ENCODE data around the gene PRKCZ.

PRKCZ gene

DNA sequence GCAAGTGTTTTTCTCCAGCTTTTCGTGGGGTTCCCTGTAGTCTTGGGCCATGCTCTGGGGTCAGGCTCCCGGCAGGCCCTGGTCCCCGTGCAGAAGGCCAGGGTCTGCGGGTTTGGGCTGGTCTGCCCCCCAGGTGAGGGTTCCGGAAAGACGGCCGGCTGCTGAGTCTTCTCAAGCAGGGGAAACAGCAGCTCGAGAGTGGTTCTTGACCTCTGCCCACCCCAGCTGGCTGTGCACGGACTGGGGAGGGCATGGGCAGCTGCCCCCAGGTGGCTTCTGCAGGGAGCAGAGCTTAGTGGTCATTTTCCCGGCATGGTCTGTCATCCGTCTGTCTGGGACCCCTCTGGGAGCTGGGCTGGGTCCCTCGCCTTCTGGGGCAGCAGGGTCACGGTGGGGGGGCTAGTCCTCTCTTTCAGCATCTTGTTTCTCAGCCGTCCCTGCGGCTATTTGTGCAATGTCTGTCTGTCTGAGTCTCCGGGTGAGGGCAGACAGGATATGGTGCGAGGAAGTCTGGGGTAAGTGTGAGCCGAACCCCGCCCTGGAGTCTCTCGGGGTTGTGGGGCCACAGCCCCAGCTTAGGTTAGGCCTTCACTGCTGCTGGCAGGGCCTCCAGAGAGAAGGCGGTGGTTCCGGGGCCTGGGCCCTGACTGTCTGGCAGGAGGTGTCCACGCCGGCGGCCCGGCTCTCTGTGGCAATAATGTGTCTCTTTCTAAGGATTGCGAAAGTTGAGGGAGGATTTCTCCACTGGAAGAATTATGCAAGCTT, 184.0 kb downstream of the PRKCZ start:
- DNase-seq = no peak

DNA sequence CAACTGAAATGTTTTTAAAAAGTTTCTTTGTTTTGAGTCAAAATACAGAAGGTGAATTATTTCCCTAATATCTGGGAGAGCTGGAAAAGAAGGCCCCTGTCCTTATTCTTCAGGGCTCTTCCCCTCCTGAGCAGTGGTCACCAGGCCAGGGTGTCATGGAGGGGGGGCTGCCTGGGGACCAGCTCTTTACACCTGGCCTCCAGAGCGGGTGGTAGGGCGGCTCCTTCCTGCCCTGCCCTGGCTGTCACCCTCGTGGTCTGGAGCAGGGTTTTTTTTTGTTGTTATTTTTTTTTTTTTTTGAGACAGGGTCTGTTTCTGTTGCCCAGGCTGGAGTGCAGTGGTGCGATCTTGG, 184.5 kb downstream of the PRKCZ start:
- DNase-seq = no peak

Measured in NCI-H526 treated with DMSO at 0.1 percent for 48 hours (cell line).